Neutrophil (primary cell): ENCODE measurements around the gene TRPV3.

Source experiments
- H3K27ac ChIP-seq: fragments of 200-600 bp; sonication (generic); 2 replicates; pipeline ENCODE4 v1.5.1; 2016; ENCODE audit warnings: mild to moderate bottlenecking, moderate library complexity
- H3K27me3 ChIP-seq: fragments of 200-600 bp; sonication (generic); 2 replicates; pipeline ENCODE4 v1.6.0; 2016; ENCODE audit warnings: mild to moderate bottlenecking
- H3K36me3 ChIP-seq: fragments of 200-600 bp; sonication (generic); 2 replicates; pipeline ENCODE4 v1.5.1; 2017
- H3K4me1 ChIP-seq, 2 experiments: fragments of 200-600 bp in 1 of 2; sonication (generic) in 1 of 2; 1 replicate in 1 of 2; 2 replicates in 1 of 2; pipeline versions ENCODE4 v1.5.1 to v1.6.1; 2013 to 2016; ENCODE audit warnings: low read depth in 1 of 2, low read length in 1 of 2, mild to moderate bottlenecking in 1 of 2, moderate library complexity in 1 of 2; ENCODE audit not compliant: control insufficient read depth in 1 of 2, insufficient read depth in 1 of 2
- H3K4me3 ChIP-seq, 2 experiments: fragments of 200-600 bp in 1 of 2; sonication (generic) in 1 of 2; 1 replicate in 1 of 2; 2 replicates in 1 of 2; pipeline ENCODE4 v1.5.1; 2013 to 2016; ENCODE audit warnings: low read depth in 1 of 2, low read length in 1 of 2, mild to moderate bottlenecking in 1 of 2, moderate library complexity in 1 of 2
- H3K9me3 ChIP-seq: fragments of 200-600 bp; sonication (generic); 2 replicates; pipeline ENCODE4 v1.5.1; 2016
- CTCF ChIP-seq: fragments of 200-600 bp; sonication (generic); IDR thresholded peaks from 2 replicates; pipeline ENCODE4 v1.5.1; 2016; ENCODE audit warnings: antibody characterized with exemption

The TRPV3 gene

DNA sequence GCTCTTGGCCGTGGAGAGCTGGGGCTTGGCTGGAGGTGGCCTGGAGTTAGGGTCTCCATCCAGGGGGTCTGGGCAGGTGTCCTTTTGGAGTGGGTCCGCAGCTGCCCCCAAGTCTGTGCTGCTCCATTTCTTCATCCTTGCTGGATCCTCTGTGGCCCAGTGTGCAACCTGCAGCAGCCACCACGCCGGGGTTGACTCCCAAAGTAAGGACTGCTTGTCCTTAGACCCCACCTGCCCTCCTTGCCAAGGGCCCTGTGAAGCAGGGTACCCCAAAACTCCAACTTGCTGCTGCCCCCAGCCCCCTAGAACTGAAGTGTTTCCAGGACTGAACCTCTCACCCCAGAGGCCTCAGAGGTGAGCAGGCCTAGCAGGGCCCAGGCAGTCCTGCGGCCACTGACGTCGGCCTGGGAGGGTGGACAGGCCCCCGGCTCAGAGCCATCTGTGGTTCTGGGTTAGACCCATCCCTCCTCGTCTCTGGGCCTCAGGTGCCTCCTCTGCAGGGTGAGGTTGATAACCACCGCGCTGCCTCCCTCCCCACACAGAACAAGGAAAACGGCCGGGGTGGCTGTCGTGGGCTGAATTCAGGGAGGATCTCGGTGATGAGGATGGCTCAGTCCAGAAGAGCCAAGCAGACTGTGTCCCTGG is 34.7 kb upstream of the TRPV3 start:
- Histone ChIP-seq H3K27me3 (no peaks in the 10 kb centered on the region), H3K4me3 (no peak overlapping the region), H3K27ac (no peak overlapping the region), H3K36me3 (peaks cover 41% of the 10 kb centered on the region), H3K4me1 (no peaks in the 10 kb centered on the region), H3K9me3 (no peaks in the 10 kb centered on the region)
- TF ChIP-seq CTCF, result no peak

DNA sequence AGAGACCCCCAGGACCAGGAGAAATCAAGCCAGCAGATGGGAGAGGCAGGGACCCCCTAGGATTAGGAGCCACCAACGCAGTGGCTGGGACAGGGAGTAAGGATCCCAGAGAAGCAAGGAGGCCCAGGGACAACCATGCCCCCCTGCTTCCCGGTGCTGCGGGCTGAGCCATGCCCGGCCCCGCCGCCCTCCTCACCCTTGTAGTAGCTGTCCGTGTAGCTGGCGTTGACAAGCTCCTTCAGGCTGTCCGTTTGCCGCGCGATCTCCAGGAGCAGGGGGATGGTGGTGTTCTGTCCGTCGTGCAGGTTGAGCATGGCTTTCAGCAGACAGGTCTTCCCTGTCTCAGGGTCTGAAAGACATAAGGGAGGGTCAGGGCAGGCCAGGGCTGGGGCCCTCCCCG is 33.2 kb upstream of the TRPV3 start:
- no peaks in the 10 kb centered on the region for H3K4me1 ChIP-seq
- no peaks in the 10 kb centered on the region for H3K9me3 ChIP-seq
- H3K4me3 ChIP-seq, result no peak overlapping the region
- H3K27me3 ChIP-seq, result no peaks in the 10 kb centered on the region
- no peak overlapping the region for H3K27ac ChIP-seq
- peaks cover 45% of the 10 kb centered on the region for H3K36me3 ChIP-seq
- TF ChIP-seq CTCF, result no peak

DNA sequence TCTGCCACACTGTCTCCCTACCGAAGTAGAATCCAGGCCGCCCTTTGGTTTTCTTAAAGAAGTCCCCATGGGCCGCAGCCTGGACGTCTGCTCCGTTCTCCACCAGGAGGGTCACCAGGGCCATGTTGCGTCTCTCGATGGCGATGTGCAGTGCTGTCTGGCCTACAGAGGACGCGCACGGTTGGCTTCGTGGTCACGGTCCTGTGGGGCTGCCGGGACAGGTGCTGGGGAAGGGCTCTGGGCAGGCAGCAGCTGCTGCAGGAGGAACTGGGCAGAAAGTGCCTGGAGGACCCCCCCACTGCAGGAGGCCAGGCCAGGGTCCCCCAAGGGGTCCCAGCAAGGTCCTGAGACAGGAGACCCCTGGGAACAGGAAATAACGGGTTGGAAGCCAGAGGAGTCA is 32.6 kb upstream of the TRPV3 start:
- Histone ChIP-seq H3K27ac (no peak overlapping the region), H3K4me1 (no peaks in the 10 kb centered on the region), H3K27me3 (no peaks in the 10 kb centered on the region), H3K36me3 (peaks cover 50% of the 10 kb centered on the region), H3K4me3 (no peak overlapping the region), H3K9me3 (no peaks in the 10 kb centered on the region)
- no peak for TF ChIP-seq CTCF

- Histone ChIP-seq H3K27me3 (no peaks in the 10 kb centered on the region), H3K4me3 (no peak overlapping the region), H3K4me1 (no peaks in the 10 kb centered on the region), H3K27ac (no peak overlapping the region), H3K36me3 (peaks cover 50% of the 10 kb centered on the region), H3K9me3 (no peaks in the 10 kb centered on the region)
- TF ChIP-seq CTCF, result no peak
Measured at GRCh38 chr17:3589784-3590183, 32.2 kb upstream of the TRPV3 start.

DNA sequence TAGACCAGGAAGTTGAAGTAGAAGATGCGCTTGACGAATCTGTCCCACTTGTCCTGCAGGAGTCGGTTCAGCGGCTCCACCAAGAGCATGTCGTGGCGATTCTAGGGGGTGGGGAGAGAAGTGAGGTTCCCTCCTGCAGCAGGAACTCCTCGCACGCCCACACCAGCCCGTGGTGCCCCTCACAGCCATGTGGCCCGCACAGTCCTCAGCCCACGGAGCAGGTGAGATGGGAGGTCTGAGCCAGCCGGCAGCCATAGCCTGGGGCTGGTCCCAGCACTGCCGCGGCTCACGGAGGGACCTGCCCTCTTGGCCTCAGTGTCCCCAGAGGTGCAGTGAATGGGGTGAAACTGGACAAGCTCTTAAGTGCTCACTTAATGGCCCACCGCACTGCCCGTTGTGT is 28.2 kb upstream of the TRPV3 start:
- H3K4me3 ChIP-seq, result no peak overlapping the region
- peaks cover 40% of the 10 kb centered on the region for H3K36me3 ChIP-seq
- no peak for TF ChIP-seq CTCF
- no peaks in the 10 kb centered on the region for H3K4me1 ChIP-seq
- no peak overlapping the region for H3K27ac ChIP-seq
- no peaks in the 10 kb centered on the region for H3K9me3 ChIP-seq
- H3K27me3 ChIP-seq, result no peaks in the 10 kb centered on the region

DNA sequence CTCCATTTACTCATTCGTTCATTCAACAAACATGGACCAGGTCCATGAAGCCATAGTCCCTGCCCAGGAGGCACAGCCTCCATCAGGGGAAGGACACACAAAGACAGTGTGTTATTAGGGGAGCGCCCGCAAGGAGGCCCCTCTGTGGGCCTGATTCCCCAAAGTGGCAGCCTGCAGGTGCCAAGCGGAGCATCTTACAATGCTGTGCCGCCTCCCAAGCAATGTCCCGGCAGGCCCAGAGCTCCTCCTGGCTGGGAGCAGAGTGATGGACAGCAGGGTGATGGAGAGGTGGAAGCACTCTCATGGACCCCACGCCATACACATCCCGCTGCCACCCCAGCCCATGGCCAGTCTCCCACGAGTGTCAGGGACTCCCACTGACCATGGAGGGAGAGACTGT is 25.8 kb upstream of the TRPV3 start:
- Histone ChIP-seq H3K4me3 (no peak overlapping the region), H3K9me3 (no peaks in the 10 kb centered on the region), H3K4me1 (no peaks in the 10 kb centered on the region), H3K27me3 (no peaks in the 10 kb centered on the region), H3K27ac (no peak overlapping the region), H3K36me3 (peaks cover 39% of the 10 kb centered on the region)
- TF ChIP-seq CTCF, result no peak
